CD4-positive, CD25-positive, alpha-beta regulatory T cell (primary cell): Measurements from ENCODE around the gene CEMIP2. TPM values are rescaled to one million over a fixed set of nuclear protein-coding genes. Genes with fewer than 3 reads are reported as not detected.
A peak's percentile ranks its signal among the peaks of the same experiment; 100 is the strongest.
"Not testable (repeated sequence)": the region's sequence is repeated elsewhere in the genome, so short reads cannot be mapped to it uniquely, and the experiment has no call there.

Experiments
- ATAC-seq, 2 donors: fragments of 150-1000 bp; cut with Tn5 transposase; one replicate each; pipeline ENCODE4 v1.10.0; 2021; ENCODE audit warnings: low read depth in 2 of 2, moderate number of reproducible peaks in 2 of 2, moderate library complexity in 1 of 2
- DNase-seq, 3 donors: peaks; one replicate each; pipeline versions ENCODE4 v3.0.0 to v3.0.0-alpha.2; 2012 to 2022; ENCODE audit warnings: mixed read lengths in 1 of 3
- H3K27ac ChIP-seq: one replicate; pipeline ENCODE4 v1.7.0; 2013; ENCODE audit warnings: mild to moderate bottlenecking, low read length; ENCODE audit not compliant: insufficient read depth, poor library complexity, severe bottlenecking
- H3K27me3 ChIP-seq: one replicate; pipeline ENCODE4 v1.7.0; 2013; ENCODE audit warnings: low read length; ENCODE audit not compliant: control insufficient read depth, insufficient read depth
- H3K36me3 ChIP-seq: one replicate; pipeline ENCODE4 v1.7.0; 2013; ENCODE audit warnings: mild to moderate bottlenecking, low read length, moderate library complexity; ENCODE audit not compliant: control insufficient read depth, insufficient read depth
- H3K4me1 ChIP-seq: 2 replicates; pipeline ENCODE4 v1.7.0; 2013; ENCODE audit warnings: mild to moderate bottlenecking, low read length; ENCODE audit not compliant: insufficient read depth, control insufficient read depth, poor library complexity, severe bottlenecking
- H3K4me3 ChIP-seq: one replicate; pipeline ENCODE4 v1.7.0; 2013; ENCODE audit warnings: low read depth, mild to moderate bottlenecking, low read length, moderate library complexity
- H3K9me3 ChIP-seq, 2 experiments: 1 replicate in 1 of 2; 2 replicates in 1 of 2; pipeline ENCODE4 v1.7.0; 2013; ENCODE audit warnings: low read length in 2 of 2, mild to moderate bottlenecking in 1 of 2, moderate library complexity in 1 of 2; ENCODE audit not compliant: control insufficient read depth in 2 of 2
- H3K27ac Mint-ChIP-seq, 3 donors: one replicate each; pipeline ENCODE4 v1.8.0; 2020 to 2022; ENCODE audit warnings: mild to moderate bottlenecking in 3 of 3, mixed read lengths in 3 of 3, moderate library complexity in 2 of 3
- H3K27me3 Mint-ChIP-seq: one replicate; pipeline ENCODE4 v1.8.0; 2022; ENCODE audit warnings: mild to moderate bottlenecking, mixed read lengths
- H3K36me3 Mint-ChIP-seq: one replicate; pipeline ENCODE4 v1.8.0; 2020; ENCODE audit warnings: mixed read lengths
- H3K4me1 Mint-ChIP-seq, 4 donors: one replicate each; pipeline ENCODE4 v1.8.0; 2020 to 2022; ENCODE audit warnings: mixed read lengths in 4 of 4, mild to moderate bottlenecking in 1 of 4
- H3K4me3 Mint-ChIP-seq, 4 donors: one replicate each; pipeline ENCODE4 v1.8.0; 2020 to 2022; ENCODE audit warnings: mild to moderate bottlenecking in 4 of 4, mixed read lengths in 4 of 4, moderate library complexity in 3 of 4
- H3K9me3 Mint-ChIP-seq, 7 donors: one replicate each; pipeline ENCODE4 v1.8.0; 2020 to 2022; ENCODE audit warnings: mixed read lengths in 7 of 7, mild to moderate bottlenecking in 3 of 7, moderate library complexity in 2 of 7
- polyA plus RNA-seq, 4 donors: library from polyadenylated mRNA; unstranded; fragments of 300-500 nt; fragmentation: Illumina TruSeq; gene quantifications; one replicate each; pipeline ENCODE4 v1.2.3, GENCODE V29; 2021
- total RNA-seq: library from RNA; stranded (reverse); gene quantifications from one replicate; pipeline ENCODE4 v1.2.3, GENCODE V29; 2022

Gene CEMIP2
- total and polyA plus RNA-seq, 5 donors from 2014 or later, result 25.8 to 407 (median 28.4) TPM

- H3K36me3 Mint-ChIP-seq, result no peaks in the 10 kb centered on the region
- H3K4me3 Mint-ChIP-seq, result no peak overlapping the region
- Histone ChIP-seq H3K4me1 (no peaks in the 10 kb centered on the region), H3K9me3 (no peaks in the 10 kb centered on the region), H3K27ac (no peak overlapping the region), H3K36me3 (no peaks in the 10 kb centered on the region), H3K27me3 (peaks cover 2% of the 10 kb centered on the region), H3K4me3 (no peak overlapping the region)
- no peak overlapping the region for H3K27ac Mint-ChIP-seq
- peaks cover 0 to 3% (median 0%) of the 10 kb centered on the region in 7 donors for H3K9me3 Mint-ChIP-seq
- H3K4me1 Mint-ChIP-seq, result no peaks in the 10 kb centered on the region
- peaks cover 15% of the 10 kb centered on the region for H3K27me3 Mint-ChIP-seq
- DNase-seq, result no peak
- no peak for ATAC-seq
These were observed 103.1 kb downstream of the CEMIP2 start for GRCh38 chr9:71665247-71665646.

GRCh38 chr9:71664566-71664965, 103.7 kb downstream of the CEMIP2 start:
- Mint-ChIP-seq H3K27me3 (peaks cover 11% of the 10 kb centered on the region), H3K36me3 (no peaks in the 10 kb centered on the region), H3K9me3 (peaks cover 0 to 3% (median 0%) of the 10 kb centered on the region in 7 donors)

GRCh38 chr9:71663931-71664459, 104.3 kb downstream of the CEMIP2 start:
- DNase-seq, result no peak
- H3K27ac ChIP-seq, result no peak overlapping the region
- Mint-ChIP-seq H3K9me3 (peaks cover 0 to 3% (median 0%) of the 10 kb centered on the region in 7 donors), H3K4me1 (no peaks in the 10 kb centered on the region), H3K27ac (no peak overlapping the region), H3K36me3 (no peaks in the 10 kb centered on the region), H3K4me3 (no peak overlapping the region), H3K27me3 (peaks cover 10% of the 10 kb centered on the region)
- no peak for ATAC-seq
- H3K4me3 ChIP-seq, result no peak overlapping the region
- no peaks in the 10 kb centered on the region for H3K9me3 ChIP-seq
- H3K36me3 ChIP-seq, result no peaks in the 10 kb centered on the region
- no peaks in the 10 kb centered on the region for H3K4me1 ChIP-seq
- peaks cover 2% of the 10 kb centered on the region for H3K27me3 ChIP-seq

More at GRCh38 chr9:71664566-71664965, 103.7 kb downstream of the CEMIP2 start:
- H3K4me1 ChIP-seq, result no peaks in the 10 kb centered on the region
- no peaks in the 10 kb centered on the region for H3K4me1 Mint-ChIP-seq
- no peak overlapping the region for H3K4me3 Mint-ChIP-seq
- H3K36me3 ChIP-seq, result no peaks in the 10 kb centered on the region
- H3K27ac Mint-ChIP-seq, result no peak overlapping the region
- peaks cover 2% of the 10 kb centered on the region for H3K27me3 ChIP-seq
- H3K4me3 ChIP-seq, result no peak overlapping the region
- ATAC-seq, result no peak
- H3K27ac ChIP-seq, result no peak overlapping the region
- DNase-seq, result no peak
- H3K9me3 ChIP-seq, result no peaks in the 10 kb centered on the region

GRCh38 chr9:71663216-71663615, 105.1 kb downstream of the CEMIP2 start:
- ATAC-seq (no peak), DNase-seq (no peak)
- Mint-ChIP-seq H3K4me3 (no peak overlapping the region), H3K36me3 (no peaks in the 10 kb centered on the region), H3K4me1 (no peaks in the 10 kb centered on the region), H3K27ac (no peak overlapping the region), H3K27me3 (peaks cover 13% of the 10 kb centered on the region), H3K9me3 (peaks cover 0 to 2% (median 0%) of the 10 kb centered on the region in 7 donors)
- peaks cover 2% of the 10 kb centered on the region for H3K27me3 ChIP-seq
- no peaks in the 10 kb centered on the region for H3K9me3 ChIP-seq
- no peaks in the 10 kb centered on the region for H3K36me3 ChIP-seq
- H3K4me1 ChIP-seq, result no peaks in the 10 kb centered on the region
- H3K4me3 ChIP-seq, result no peak overlapping the region
- H3K27ac ChIP-seq, result no peak overlapping the region

- peaks cover 2% of the 10 kb centered on the region for H3K27me3 ChIP-seq
- no peaks in the 10 kb centered on the region for H3K36me3 ChIP-seq
- Mint-ChIP-seq H3K27ac (no peak overlapping the region), H3K9me3 (peaks cover 0 to 12% (median 4%) of the 10 kb centered on the region in 7 donors), H3K4me3 (no peak overlapping the region), H3K36me3 (no peaks in the 10 kb centered on the region), H3K4me1 (no peaks in the 10 kb centered on the region), H3K27me3 (peaks cover 17% of the 10 kb centered on the region)
- H3K4me1 ChIP-seq, result no peaks in the 10 kb centered on the region
- no peak overlapping the region for H3K27ac ChIP-seq
- ATAC-seq (no peak), DNase-seq (no peak)
- no peak overlapping the region for H3K4me3 ChIP-seq
- peaks cover 0 to 3% of the 10 kb centered on the region in 2 experiments for H3K9me3 ChIP-seq
These were observed 106.2 kb downstream of the CEMIP2 start for GRCh38 chr9:71662082-71662481.

GRCh38 chr9:71657276-71657675, 111.0 kb downstream of the CEMIP2 start:
- H3K36me3 Mint-ChIP-seq, H3K36me3 ChIP-seq, H3K4me3 ChIP-seq, DNase-seq, H3K4me1 Mint-ChIP-seq, H3K4me1 ChIP-seq, H3K27me3 ChIP-seq, H3K9me3 ChIP-seq, H3K4me3 Mint-ChIP-seq, ATAC-seq, H3K27ac ChIP-seq: not testable (repeated sequence)
- peaks cover 0 to 16% (median 4%) of the 10 kb centered on the region in 7 donors for H3K9me3 Mint-ChIP-seq
- H3K27me3 Mint-ChIP-seq, result peaks cover 17% of the 10 kb centered on the region
- H3K27ac Mint-ChIP-seq, result peak overlapping the region in 1 of 3 donors; percentile 23

GRCh38 chr9:71656496-71656895, 111.8 kb downstream of the CEMIP2 start:
- Histone ChIP-seq H3K27me3 (peaks cover 6% of the 10 kb centered on the region), H3K9me3 (peaks cover 0 to 4% of the 10 kb centered on the region in 2 experiments), H3K4me3 (no peak overlapping the region), H3K4me1 (no peaks in the 10 kb centered on the region), H3K36me3 (no peaks in the 10 kb centered on the region), H3K27ac (no peak overlapping the region)
- Mint-ChIP-seq H3K27me3 (peaks cover 22% of the 10 kb centered on the region), H3K4me3 (no peak overlapping the region), H3K27ac (no peak overlapping the region), H3K9me3 (peaks cover 0 to 16% (median 4%) of the 10 kb centered on the region in 7 donors), H3K36me3 (no peaks in the 10 kb centered on the region), H3K4me1 (no peaks in the 10 kb centered on the region)
- ATAC-seq (no peak), DNase-seq (no peak)

- Histone ChIP-seq H3K36me3 (no peaks in the 10 kb centered on the region), H3K27ac (no peak overlapping the region), H3K4me1 (no peaks in the 10 kb centered on the region), H3K4me3 (no peak overlapping the region), H3K27me3 (peaks cover 6% of the 10 kb centered on the region), H3K9me3 (peaks cover 0 to 4% of the 10 kb centered on the region in 2 experiments)
- no peaks in the 10 kb centered on the region for H3K36me3 Mint-ChIP-seq
- peaks cover 24% of the 10 kb centered on the region for H3K27me3 Mint-ChIP-seq
- H3K4me1 Mint-ChIP-seq, result no peaks in the 10 kb centered on the region
- peaks cover 0 to 16% (median 4%) of the 10 kb centered on the region in 7 donors for H3K9me3 Mint-ChIP-seq
- ATAC-seq (no peak), DNase-seq (no peak)
- no peak overlapping the region for H3K4me3 Mint-ChIP-seq
- no peak overlapping the region for H3K27ac Mint-ChIP-seq
These were observed 112.5 kb downstream of the CEMIP2 start for GRCh38 chr9:71655778-71656177.
